Astrocyte (in vitro differentiated cells and primary cell): ENCODE measurements around the gene C11orf42. TPM values are rescaled to one million over a fixed set of nuclear protein-coding genes. Genes with fewer than 3 reads are reported as not detected.

Experiments used
- DNase-seq: peaks from one replicate; pipeline ENCODE4 v3.0.0-alpha.2; 2010; ENCODE audit warnings: low read depth
- FAIRE-seq: peaks from 2 replicates; lab custom pipeline; 2011; peaks lifted over from hg19 to GRCh38; lab: Jason Lieb, UNC
- H2AFZ ChIP-seq: 2 replicates; pipeline ENCODE4 v1.6.0; 2012; ENCODE audit warnings: low read depth, low read length, inconsistent platforms
- H3K27ac ChIP-seq: 2 replicates; pipeline ENCODE4 v1.5.1; 2011; ENCODE audit warnings: low read depth, low read length, inconsistent platforms
- H3K27me3 ChIP-seq: 2 replicates; pipeline ENCODE4 v1.6.0; 2011; ENCODE audit warnings: low read length, inconsistent platforms; ENCODE audit not compliant: insufficient read depth
- H3K36me3 ChIP-seq: 2 replicates; pipeline ENCODE4 v1.5.1; 2011; ENCODE audit warnings: low read length, inconsistent platforms; ENCODE audit not compliant: insufficient read depth
- H3K4me1 ChIP-seq: 2 replicates; pipeline ENCODE4 v1.5.1; 2011; ENCODE audit warnings: low read length, inconsistent platforms; ENCODE audit not compliant: insufficient read depth
- H3K4me2 ChIP-seq: 2 replicates; pipeline ENCODE4 v1.6.0; 2012; ENCODE audit warnings: low read length, inconsistent platforms
- H3K4me3 ChIP-seq: 2 replicates; pipeline ENCODE4 v1.5.1; 2011; ENCODE audit warnings: low read depth, mild to moderate bottlenecking, low read length, inconsistent platforms; ENCODE audit not compliant: insufficient read depth
- H3K79me2 ChIP-seq: 2 replicates; pipeline ENCODE4 v1.6.0; 2012; ENCODE audit warnings: mild to moderate bottlenecking, low read length, inconsistent platforms; ENCODE audit not compliant: insufficient read depth
- H3K9ac ChIP-seq: 2 replicates; pipeline ENCODE4 v1.6.0; 2012; ENCODE audit warnings: mild to moderate bottlenecking, low read length, inconsistent platforms
- H3K9me3 ChIP-seq: 2 replicates; pipeline ENCODE4 v1.5.1; 2012; ENCODE audit warnings: low read depth, mild to moderate bottlenecking, low read length, inconsistent platforms; ENCODE audit not compliant: insufficient read depth
- H4K20me1 ChIP-seq: 2 replicates; pipeline ENCODE4 v1.6.0; 2012; ENCODE audit warnings: low read length, inconsistent platforms; ENCODE audit not compliant: insufficient read depth
- H3K27ac Mint-ChIP-seq: one replicate; pipeline ENCODE4 v1.8.0; 2021; ENCODE audit warnings: mild to moderate bottlenecking, mixed read lengths; ENCODE audit not compliant: unreplicated experiment
- H3K27me3 Mint-ChIP-seq: one replicate; pipeline ENCODE4 v1.8.0; 2021; ENCODE audit warnings: low read depth, mixed read lengths; ENCODE audit not compliant: unreplicated experiment
- H3K36me3 Mint-ChIP-seq: one replicate; pipeline ENCODE4 v1.8.0; 2021; ENCODE audit warnings: low read depth, mixed read lengths; ENCODE audit not compliant: unreplicated experiment
- H3K4me1 Mint-ChIP-seq: one replicate; pipeline ENCODE4 v1.8.0; 2021; ENCODE audit warnings: low read depth, mixed read lengths; ENCODE audit not compliant: unreplicated experiment
- H3K4me3 Mint-ChIP-seq: one replicate; pipeline ENCODE4 v1.8.0; 2021; ENCODE audit warnings: mild to moderate bottlenecking, moderate library complexity, mixed read lengths; ENCODE audit not compliant: unreplicated experiment
- H3K9me3 Mint-ChIP-seq: one replicate; pipeline ENCODE4 v1.8.0; 2021; ENCODE audit warnings: mild to moderate bottlenecking, mixed read lengths; ENCODE audit not compliant: unreplicated experiment
- EZH2 ChIP-seq: IDR thresholded peaks from 2 replicates; pipeline ENCODE4 v1.6.1; 2012; ENCODE audit warnings: mild to moderate bottlenecking, low read length, inconsistent platforms; ENCODE audit not compliant: insufficient read depth
- total RNA-seq: library from RNA; stranded (reverse); gene quantifications from 2 replicates; pipeline ENCODE4 v1.2.1, GENCODE V29; 2021
- TF ChIP-seq, protein P1 (sequence below): IDR thresholded peaks from 2 replicates; pipeline ENCODE4 v1.5.1; 2011; ENCODE audit warnings: low read depth, mild to moderate bottlenecking, inconsistent platforms, low read length, moderate library complexity; ENCODE audit not compliant: insufficient read depth

Gene C11orf42
- total RNA-seq, 1 donor from 2014 or later: not detected

DNA sequence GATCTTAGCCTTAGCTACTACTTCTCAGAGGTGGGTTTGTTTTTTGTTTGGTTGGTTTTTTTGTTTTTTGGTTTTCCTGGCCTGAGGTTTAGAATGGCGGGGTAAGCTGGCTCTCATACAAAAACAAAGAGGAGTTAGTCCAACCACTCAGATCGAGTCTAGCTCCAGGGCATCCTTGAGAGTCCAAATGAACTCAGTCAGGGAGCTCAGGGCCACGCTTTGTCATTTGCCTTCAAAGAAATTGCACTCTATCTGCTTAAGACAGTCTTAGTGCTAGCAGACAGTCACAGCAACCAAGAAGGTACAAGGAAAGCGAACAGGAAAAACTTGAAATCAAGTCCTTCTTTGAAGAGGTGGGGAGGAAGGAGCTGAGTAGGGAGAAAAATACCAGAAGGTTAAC, 11.1 kb downstream of the C11orf42 start:
- Mint-ChIP-seq H3K27me3 (no peaks in the 10 kb centered on the region), H3K36me3 (peaks cover 14% of the 10 kb centered on the region), H3K4me3 (no peak overlapping the region), H3K27ac (no peak overlapping the region), H3K4me1 (peaks cover 7% of the 10 kb centered on the region), H3K9me3 (no peaks in the 10 kb centered on the region)
- FAIRE-seq: no peak
- Histone ChIP-seq H4K20me1 (peaks cover 12% of the 10 kb centered on the region), H3K4me3 (no peak overlapping the region), H3K27ac (no peak overlapping the region), H3K4me1 (peaks cover 10% of the 10 kb centered on the region), H3K79me2 (no peaks in the 10 kb centered on the region), H3K9me3 (no peaks in the 10 kb centered on the region), H3K4me2 (no peak overlapping the region), H3K27me3 (no peaks in the 10 kb centered on the region), H3K9ac (no peak overlapping the region), H2AFZ (no peak overlapping the region), H3K36me3 (peaks cover 10% of the 10 kb centered on the region)
- DNase-seq: no peak
- TF ChIP-seq, protein P1, sequence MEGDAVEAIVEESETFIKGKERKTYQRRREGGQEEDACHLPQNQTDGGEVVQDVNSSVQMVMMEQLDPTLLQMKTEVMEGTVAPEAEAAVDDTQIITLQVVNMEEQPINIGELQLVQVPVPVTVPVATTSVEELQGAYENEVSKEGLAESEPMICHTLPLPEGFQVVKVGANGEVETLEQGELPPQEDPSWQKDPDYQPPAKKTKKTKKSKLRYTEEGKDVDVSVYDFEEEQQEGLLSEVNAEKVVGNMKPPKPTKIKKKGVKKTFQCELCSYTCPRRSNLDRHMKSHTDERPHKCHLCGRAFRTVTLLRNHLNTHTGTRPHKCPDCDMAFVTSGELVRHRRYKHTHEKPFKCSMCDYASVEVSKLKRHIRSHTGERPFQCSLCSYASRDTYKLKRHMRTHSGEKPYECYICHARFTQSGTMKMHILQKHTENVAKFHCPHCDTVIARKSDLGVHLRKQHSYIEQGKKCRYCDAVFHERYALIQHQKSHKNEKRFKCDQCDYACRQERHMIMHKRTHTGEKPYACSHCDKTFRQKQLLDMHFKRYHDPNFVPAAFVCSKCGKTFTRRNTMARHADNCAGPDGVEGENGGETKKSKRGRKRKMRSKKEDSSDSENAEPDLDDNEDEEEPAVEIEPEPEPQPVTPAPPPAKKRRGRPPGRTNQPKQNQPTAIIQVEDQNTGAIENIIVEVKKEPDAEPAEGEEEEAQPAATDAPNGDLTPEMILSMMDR: no peak
- no peak for TF ChIP-seq EZH2

DNA sequence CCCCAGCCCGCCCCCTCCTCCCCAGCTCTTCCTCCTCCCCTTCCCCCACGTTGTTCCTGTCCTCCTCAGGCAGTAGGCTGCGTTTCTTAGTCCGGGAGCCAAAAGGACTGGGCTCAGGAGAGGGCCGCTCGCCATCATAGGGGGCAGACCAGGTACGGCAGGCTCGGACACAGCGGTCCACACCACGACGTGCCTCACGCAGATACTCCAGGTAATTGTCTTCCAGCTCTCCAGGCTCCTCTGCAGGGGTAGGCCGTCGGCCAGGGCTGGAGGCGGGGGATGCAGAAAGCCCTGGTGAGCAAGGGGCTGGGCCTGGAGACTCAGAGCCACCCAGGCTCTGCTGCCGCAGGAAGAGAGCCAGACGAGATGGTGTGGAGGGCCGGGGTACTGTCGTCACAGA, 12.4 kb downstream of the C11orf42 start:
- peaks cover 20% of the 10 kb centered on the region for H3K36me3 Mint-ChIP-seq

DNA sequence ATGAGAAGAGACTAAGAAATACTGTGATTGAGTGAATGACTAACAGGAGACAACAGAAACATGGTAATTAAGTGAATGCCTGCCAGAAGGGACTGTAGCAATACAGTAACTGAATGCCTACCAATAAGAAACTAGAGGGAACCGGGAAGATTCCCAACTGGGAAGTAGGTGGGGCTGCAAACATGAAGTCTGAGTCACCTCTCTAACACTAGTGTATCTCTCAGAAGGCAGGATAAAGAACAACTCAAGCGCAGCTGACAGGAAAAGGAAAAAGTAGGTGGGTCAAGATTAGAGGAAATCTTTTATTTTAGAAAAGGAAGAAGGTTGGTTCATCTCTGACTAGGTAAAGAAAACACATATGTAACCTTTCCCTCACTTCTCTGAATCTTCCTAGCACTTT, 14.0 kb downstream of the C11orf42 start:
- DNase-seq (peak; percentile 89), FAIRE-seq (peak; percentile 70)
- no peak overlapping the region for H3K27ac Mint-ChIP-seq
- H3K9me3 Mint-ChIP-seq: no peaks in the 10 kb centered on the region
- H3K4me1 Mint-ChIP-seq: peaks cover 7% of the 10 kb centered on the region
- H4K20me1 ChIP-seq: peaks cover 15% of the 10 kb centered on the region
- peaks cover 26% of the 10 kb centered on the region for H3K36me3 Mint-ChIP-seq
- peaks cover 10% of the 10 kb centered on the region for H3K4me1 ChIP-seq
- H3K27me3 Mint-ChIP-seq: no peaks in the 10 kb centered on the region
- H3K27ac ChIP-seq: peak overlapping the region; percentile 29
- H3K9me3 ChIP-seq: no peaks in the 10 kb centered on the region
- peak overlapping the region; percentile 44 for H3K4me2 ChIP-seq
- H3K27me3 ChIP-seq: no peaks in the 10 kb centered on the region
- H3K4me3 ChIP-seq: no peak overlapping the region
- peaks cover 17% of the 10 kb centered on the region for H3K36me3 ChIP-seq
- no peak overlapping the region for H2AFZ ChIP-seq
- H3K4me3 Mint-ChIP-seq: no peak overlapping the region
- TF ChIP-seq, protein P1: no peak
- H3K9ac ChIP-seq: no peak overlapping the region
- H3K79me2 ChIP-seq: peaks cover 2% of the 10 kb centered on the region

More for the DNA sequence above, 12.4 kb downstream of the C11orf42 start:
- Histone ChIP-seq H3K27me3 (no peaks in the 10 kb centered on the region), H4K20me1 (peaks cover 12% of the 10 kb centered on the region), H3K4me1 (peaks cover 10% of the 10 kb centered on the region), H2AFZ (no peak overlapping the region), H3K4me2 (no peak overlapping the region), H3K9me3 (no peaks in the 10 kb centered on the region), H3K79me2 (no peaks in the 10 kb centered on the region), H3K9ac (no peak overlapping the region), H3K36me3 (peaks cover 16% of the 10 kb centered on the region), H3K27ac (no peak overlapping the region), H3K4me3 (no peak overlapping the region)
- Mint-ChIP-seq H3K27me3 (no peaks in the 10 kb centered on the region), H3K9me3 (no peaks in the 10 kb centered on the region), H3K27ac (no peak overlapping the region), H3K4me3 (no peak overlapping the region), H3K4me1 (peaks cover 7% of the 10 kb centered on the region)
- no peak for FAIRE-seq
- DNase-seq: no peak
- TF ChIP-seq, protein P1: no peak
- no peak for TF ChIP-seq EZH2
